GM18517 (cell line): Measurements from ENCODE around the gene GIPC2.
"Not testable (repeated sequence)": the region's sequence is repeated elsewhere in the genome, so short reads cannot be mapped to it uniquely, and the experiment has no call there.

ENCODE experiments used
- ATAC-seq: cut with Tn5 transposase; IDR thresholded peaks from one replicate; pipeline ENCODE4 v1.9.1; 2021; ENCODE audit warnings: mild to moderate bottlenecking, moderate library complexity; ENCODE audit not compliant: unreplicated experiment

Gene GIPC2

DNA sequence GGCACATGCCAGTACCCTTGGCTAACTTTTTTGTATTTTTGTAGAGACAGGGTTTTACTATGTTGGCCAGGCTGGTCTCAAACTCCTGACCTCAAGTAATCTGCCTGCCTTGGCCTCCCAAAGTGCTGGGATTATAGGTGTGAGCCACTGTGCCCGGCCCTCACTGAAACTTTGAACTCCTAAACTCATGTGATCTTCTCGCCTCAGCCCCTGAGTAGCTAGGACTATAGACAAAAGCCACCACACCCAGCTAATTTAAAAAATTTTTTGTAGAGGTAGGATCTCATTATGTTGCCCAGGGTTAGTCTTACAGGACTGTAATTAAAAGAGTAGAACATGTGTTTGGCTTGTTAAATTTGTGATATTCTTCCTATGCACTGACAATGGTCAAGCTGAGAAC lies 19.1 kb downstream of the GIPC2 start:
- not testable (repeated sequence) for ATAC-seq

DNA sequence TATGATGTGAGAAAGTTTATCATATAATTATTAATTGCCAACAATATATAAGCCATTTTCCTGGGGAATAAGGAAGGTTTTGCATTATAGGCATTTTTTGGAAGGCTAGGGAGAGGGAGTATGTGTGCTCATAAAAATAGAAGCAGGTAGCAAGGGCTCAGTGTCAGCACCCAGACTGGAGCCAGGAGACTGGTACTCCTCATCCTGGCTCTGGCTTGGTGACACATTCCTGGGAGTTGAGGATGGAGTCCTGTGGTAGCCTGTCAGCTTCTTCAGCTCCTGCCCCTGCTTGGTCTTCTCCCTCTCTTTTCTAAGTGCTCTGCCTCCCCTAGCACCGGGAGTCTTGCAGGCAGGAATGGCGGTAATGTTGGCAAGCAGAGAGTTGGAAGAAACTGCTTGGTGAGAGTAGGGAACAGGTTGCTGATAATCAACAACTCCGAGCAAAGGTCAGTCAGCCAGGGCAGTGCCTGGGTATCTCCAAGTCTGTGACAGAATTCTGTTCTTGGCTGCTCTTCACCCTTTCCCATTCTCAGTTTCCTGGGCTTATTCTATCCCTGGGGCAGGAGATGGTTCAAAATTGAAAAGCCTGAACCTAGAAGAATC lies 23.0 kb downstream of the GIPC2 start:
- no peak for ATAC-seq

DNA sequence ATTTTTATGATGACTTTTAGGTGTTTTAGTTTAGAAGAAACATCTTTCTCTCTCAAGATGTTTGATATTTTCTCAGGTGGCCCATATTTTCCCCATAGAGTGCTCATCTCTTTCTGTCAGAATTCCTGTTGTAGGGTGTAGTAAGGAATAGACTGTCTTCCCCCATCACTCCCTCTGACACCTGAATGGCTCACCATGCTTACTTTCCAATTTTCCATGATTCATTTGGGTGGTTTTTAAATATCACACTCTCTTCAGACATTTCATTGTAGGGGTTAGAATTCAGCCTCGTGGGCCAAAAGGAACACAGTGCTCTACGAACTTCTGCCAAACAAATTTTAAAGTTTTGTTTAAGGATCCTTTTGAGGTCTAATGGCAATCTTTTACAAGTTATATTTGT lies 24.0 kb downstream of the GIPC2 start:
- no peak for ATAC-seq

DNA sequence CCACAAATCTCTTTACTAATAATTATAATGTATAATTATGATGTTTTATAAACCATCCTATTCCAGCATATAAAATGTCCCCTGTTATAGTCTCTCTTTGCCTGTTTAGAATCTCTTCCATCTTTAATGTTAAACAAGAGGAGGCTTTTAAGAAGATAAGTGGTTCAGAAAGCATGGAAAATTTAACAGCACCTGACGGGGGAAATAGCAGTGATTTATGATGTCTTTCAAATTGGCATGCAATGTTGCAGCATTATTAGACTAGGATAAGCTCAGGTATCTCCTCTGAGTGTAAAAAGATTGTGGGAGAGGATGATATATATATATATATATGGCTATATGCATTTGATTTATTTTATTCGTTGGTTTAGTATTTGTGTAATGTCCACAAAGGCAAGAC lies 24.4 kb downstream of the GIPC2 start:
- ATAC-seq = no peak

DNA sequence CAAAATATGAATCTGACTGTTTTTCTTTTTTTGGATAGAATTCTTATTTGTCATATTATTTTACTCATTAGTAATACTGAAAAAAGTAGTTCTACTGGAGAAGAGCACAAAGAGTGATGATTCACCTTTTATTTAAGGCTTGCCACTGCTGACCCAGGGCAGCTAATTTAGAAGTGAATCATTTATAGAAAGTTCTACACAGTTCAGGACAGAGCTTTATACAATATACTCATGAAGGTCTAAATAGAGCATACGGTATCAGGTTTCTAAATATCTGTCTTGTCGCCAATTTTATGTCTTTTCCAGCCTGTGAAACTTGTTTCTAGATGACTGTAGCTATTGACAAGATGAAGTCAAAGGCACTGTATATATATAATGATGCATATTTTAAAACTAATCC lies 25.0 kb downstream of the GIPC2 start:
- no peak for ATAC-seq

GRCh38 chr1:78071696-78072095 lies 25.9 kb downstream of the GIPC2 start:
- ATAC-seq = no peak

DNA sequence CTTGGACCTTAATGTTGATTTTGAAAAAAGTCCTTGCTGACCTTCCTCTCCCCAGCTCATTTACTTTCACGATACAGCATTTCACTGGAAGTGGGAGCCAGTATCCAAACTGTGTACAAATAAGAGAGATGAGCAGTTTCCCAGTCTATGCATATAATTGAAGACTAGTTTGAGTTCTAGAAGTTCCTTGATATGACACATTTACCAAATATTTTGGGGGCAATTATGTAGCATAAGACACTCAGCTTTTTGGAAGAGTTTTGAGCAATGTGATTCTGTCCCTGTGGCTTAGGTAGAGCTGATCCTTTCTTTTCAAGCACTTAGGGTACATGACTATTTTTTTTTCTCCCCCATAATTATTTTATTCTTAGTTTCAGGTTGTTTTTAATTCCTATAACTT lies 26.4 kb downstream of the GIPC2 start:
- no peak for ATAC-seq

- no peak for ATAC-seq
Measured at GRCh38 chr1:78073441-78073840, 27.7 kb downstream of the GIPC2 start.

DNA sequence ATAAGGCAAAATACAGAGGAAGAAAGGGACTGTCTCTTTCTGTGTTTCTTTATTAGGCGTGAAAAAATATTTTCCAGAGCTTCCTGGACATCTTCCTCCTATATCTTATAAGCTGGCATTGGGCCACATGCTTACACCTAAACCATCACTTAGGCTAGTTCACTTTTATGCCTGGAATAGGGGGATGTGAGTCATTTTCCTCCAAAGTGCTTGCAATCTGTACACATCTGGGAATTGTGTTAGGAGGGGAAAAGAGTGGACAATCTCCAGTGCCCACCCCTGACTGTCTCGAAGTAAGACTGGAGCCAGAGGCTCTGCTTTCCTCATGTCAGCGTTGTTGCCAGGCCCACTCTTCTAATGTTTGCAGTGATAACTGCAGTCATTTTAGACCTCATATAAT lies 29.9 kb downstream of the GIPC2 start:
- no peak for ATAC-seq

GRCh38 chr1:78078358-78078757 lies 32.6 kb downstream of the GIPC2 start:
- no peak for ATAC-seq

GRCh38 chr1:78079580-78079979 lies 33.8 kb downstream of the GIPC2 start:
- no peak for ATAC-seq

DNA sequence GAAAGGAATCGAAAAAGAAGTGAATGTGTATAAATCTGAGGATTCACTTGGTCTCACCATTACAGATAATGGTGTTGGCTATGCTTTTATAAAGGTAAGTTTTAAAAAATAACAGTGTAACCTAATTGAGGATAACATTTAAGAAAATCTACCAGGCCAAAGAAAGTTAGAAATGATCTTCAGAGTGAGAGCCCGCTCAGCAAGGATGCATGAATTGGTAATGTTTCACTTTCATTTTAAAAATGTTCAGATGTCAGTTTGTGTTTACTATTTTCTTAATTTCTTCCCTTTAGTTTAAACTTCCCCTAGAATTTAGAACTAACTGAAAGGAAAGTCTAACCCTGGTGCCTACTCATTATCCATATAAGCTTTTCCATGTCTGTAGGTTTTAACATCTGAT lies 35.0 kb downstream of the GIPC2 start:
- ATAC-seq = no peak

DNA sequence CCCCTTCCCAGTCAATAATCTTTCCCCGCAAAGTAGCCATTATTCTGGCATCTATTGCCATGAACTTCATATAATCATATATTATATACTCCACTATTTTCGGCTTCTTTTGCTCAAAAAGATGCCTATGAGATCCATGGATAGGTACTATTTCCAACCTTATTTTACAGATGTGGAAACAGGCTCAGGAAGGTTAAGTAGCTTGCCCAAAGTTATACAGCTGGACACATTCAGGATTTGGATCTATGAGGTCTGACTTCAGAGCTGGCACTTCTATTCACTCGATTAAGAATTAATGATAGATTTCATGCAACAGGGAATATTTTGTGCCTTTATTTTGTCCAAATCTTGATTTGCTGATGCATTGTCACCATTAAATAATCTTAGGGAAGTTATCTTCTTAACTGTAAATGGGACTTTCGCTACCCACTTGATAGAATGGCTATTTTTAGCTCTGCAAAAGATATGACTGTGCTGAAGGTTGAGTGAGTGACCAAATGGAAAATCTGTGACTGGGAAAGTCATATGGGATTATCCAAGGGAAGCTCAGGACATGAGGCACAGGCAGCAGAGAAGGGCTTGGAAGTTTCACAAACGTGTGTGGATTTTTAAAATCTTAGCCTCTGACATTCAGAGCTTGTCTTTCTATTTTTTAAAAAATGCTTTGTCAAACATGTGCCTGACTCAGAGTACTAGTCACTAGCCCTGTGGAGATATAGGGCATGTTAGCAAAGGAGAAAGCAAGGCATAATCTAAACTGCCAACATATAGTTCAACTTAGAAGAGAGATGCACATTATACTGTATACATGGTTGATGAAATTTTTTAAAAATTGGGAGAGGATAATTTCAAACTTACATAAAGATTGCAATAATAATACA lies 36.5 kb downstream of the GIPC2 start:
- no peak for ATAC-seq

DNA sequence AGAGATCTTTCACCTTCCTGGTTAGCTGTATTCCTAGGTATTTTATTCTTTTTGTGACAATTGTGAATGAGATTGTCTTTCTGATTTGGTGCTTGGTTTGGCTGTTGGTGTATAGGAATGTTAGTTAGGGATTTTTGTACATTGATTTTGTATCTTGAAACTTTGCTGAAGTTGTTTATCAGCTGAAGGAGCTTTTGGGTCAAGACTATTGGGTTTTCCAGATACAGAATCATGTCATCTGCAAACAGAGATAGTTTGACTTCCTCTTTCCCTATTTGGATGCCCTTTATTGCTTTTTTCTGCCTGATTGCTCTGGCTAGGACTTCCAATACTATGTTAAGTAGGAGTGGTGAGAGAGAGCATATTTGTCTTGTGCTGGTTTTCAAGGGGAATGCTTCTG lies 38.9 kb downstream of the GIPC2 start:
- not testable (repeated sequence) for ATAC-seq

DNA sequence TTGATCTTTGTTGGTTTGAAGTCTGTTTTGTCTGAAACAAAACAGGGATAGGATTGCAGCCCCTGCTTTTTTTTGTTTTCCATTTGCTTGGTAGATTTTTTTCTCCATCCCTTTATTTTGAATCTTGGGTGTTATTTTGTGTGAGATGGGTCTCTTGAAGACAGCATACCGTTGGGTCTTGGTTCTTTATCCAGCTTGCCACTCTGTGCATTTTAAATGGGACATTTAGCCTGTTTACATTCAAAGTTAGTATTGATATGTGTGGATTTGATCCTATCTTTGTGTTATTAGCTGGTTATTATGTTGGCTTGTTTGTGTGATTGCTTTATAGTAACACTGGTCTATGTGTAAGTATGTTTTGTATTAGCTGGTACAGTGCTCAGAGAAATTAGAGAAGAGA lies 40.9 kb downstream of the GIPC2 start:
- ATAC-seq = no peak

DNA sequence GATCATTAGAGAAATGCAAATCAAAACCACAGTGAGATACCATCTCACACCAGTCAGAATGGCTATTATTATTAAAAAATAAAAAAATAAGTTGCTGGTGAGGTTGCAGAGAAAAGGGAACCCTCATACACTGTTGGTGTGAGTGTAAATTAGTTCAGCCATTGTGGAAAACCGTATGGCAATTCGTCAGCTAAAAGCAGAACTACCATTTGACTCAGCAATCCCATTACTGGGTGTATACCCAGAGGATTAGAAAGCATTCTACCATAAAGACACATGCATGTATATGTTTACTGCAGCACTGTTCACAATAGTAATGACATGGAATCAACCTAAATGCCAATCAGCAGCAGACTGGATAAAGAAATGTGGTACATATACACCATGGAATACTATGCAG lies 42.2 kb downstream of the GIPC2 start:
- no peak for ATAC-seq

- ATAC-seq = no peak
Measured at GRCh38 chr1:78088486-78088885, 42.7 kb downstream of the GIPC2 start.

DNA sequence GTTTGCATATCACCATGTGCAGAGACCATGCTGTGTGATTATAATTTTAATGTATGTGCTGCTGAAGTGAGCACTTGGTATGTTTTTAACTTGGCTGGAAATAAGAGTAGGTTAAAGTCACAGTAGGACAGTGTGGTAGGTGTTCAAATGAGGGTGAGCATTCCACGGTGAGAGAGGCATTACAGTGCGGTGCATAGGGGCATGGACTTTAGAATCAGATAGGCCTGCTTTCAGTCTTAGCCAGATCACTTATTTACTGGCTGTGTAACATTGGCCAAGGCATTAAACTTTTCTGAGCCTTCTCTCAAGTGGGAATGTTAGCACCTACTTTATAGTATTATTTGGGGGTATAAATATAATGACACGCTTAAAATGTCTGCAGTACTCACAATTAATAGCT lies 43.2 kb downstream of the GIPC2 start:
- ATAC-seq = no peak

DNA sequence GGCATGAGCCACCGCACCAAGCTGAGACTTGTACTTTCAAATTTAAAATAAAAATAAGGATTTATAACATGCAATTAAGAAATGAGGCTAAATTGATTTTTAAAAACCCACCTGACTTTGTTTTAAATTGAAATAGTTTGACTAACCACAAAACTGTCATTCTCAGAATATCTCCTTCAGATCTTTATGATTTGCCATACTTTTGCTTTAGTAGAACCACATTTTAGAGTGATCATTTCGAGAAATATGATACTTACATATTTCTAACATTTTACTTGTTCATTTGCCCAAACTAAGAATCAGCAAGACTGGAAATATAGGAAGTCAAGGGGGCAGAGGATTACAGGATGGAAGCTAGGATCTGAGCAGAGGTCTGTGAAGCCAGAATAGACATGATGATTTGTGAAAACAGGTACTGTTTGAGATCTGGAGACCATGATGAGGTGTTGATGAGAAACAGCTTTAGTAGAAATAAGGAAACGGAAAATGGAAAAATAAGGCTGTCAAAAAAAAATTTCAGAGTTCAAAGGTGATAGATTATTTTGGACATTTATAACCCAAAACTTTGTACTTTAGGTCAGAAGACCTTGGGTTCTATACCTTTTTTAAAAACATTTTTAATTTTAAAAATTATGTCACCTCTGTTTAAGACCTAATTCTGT lies 44.8 kb downstream of the GIPC2 start:
- ATAC-seq = no peak

- ATAC-seq = no peak
Measured at GRCh38 chr1:78091215-78091813, 45.5 kb downstream of the GIPC2 start.

DNA sequence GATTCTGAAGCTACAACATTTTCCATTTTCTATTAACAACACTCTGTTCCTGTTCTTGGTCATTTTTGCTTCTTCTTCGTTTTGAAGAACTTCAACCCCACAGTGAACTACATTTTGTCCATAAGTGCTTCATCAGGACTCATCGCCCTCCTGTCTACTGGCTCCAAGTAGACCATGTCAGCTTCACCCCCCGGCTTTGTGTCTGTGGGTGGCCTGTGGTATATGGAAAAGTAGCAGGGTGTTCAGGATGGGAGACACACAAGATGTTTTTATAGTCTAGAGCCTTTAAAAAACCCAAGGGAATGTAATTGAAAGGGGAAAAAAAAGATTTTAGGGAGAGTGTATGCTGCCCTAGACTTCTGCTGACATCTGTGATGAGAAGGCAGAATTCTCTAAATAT lies 46.1 kb downstream of the GIPC2 start:
- no peak for ATAC-seq

DNA sequence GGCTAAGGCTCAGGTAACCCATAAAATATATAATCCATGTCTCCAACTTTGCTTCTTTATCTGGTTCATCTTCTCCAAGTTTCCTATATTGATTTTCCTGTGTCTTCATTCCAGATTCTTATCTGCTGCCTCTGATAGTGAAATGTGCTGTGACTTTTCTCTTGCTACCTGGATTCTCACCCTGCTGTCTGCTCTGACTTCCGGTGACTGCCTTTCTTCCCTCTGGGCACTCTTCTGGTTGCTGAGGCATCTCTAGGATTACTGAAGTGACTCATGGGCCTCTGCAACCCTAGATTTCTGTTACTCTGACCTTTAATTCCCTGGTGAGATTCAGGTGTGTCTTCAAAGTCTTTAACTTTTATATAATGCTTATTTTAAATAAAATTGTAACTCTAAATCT lies 46.9 kb downstream of the GIPC2 start:
- no peak for ATAC-seq
